Keratinocyte (primary cell): ENCODE data around the gene NUDT3.

Experiments used
- CTCF ChIP-seq, 3 experiments: IDR thresholded peaks in 1 of 3; conservative IDR thresholded peaks in 1 of 3; optimal IDR thresholded peaks in 1 of 3; 2 replicates in 2 of 3; 3 replicates in 1 of 3; pipeline versions ENCODE3 to v1.5.1; 2011; ENCODE audit warnings: low read length in 3 of 3, mild to moderate bottlenecking in 3 of 3, moderate library complexity in 2 of 3, control low read depth in 1 of 3, inconsistent platforms in 1 of 3; ENCODE audit not compliant: insufficient read depth in 2 of 3; ENCODE audit errors: extremely low read depth in 1 of 3
- EZH2 ChIP-seq: IDR thresholded peaks from one replicate; pipeline ENCODE4 v1.6.1; 2012; ENCODE audit warnings: inconsistent platforms, mild to moderate bottlenecking, low read length, moderate library complexity

- TF ChIP-seq CTCF (optimal IDR thresholded peaks at IDR 0.05 in 1 of 3, IDR thresholded peaks at IDR 0.05 in 1 of 3, conservative IDR thresholded peaks at IDR 0.05 in 1 of 3; ENCODE audit: extremely low read depth in 1 of 3, insufficient read depth in 2 of 3, low read length in 3 of 3): no peak
- TF ChIP-seq EZH2: no peak
Measured at GRCh38 chr6:34312259-34312658, 80.2 kb downstream of the NUDT3 start.
